Astrocyte (in vitro differentiated cells and primary cell): ENCODE measurements around the gene C3orf20. TPM values are rescaled to one million over a fixed set of nuclear protein-coding genes. Genes with fewer than 3 reads are reported as not detected.
A peak's percentile ranks its signal among the peaks of the same experiment; 100 is the strongest.
"Not testable (repeated sequence)": the region's sequence is repeated elsewhere in the genome, so short reads cannot be mapped to it uniquely, and the experiment has no call there.

Experiments used
- DNase-seq: peaks from one replicate; pipeline ENCODE4 v3.0.0-alpha.2; 2010; ENCODE audit warnings: low read depth
- FAIRE-seq: peaks from 2 replicates; lab custom pipeline; 2011; peaks lifted over from hg19 to GRCh38; lab: Jason Lieb, UNC
- H2AFZ ChIP-seq: 2 replicates; pipeline ENCODE4 v1.6.0; 2012; ENCODE audit warnings: low read depth, low read length, inconsistent platforms
- H3K27ac ChIP-seq: 2 replicates; pipeline ENCODE4 v1.5.1; 2011; ENCODE audit warnings: low read depth, low read length, inconsistent platforms
- H3K27me3 ChIP-seq: 2 replicates; pipeline ENCODE4 v1.6.0; 2011; ENCODE audit warnings: low read length, inconsistent platforms; ENCODE audit not compliant: insufficient read depth
- H3K36me3 ChIP-seq: 2 replicates; pipeline ENCODE4 v1.5.1; 2011; ENCODE audit warnings: low read length, inconsistent platforms; ENCODE audit not compliant: insufficient read depth
- H3K4me1 ChIP-seq: 2 replicates; pipeline ENCODE4 v1.5.1; 2011; ENCODE audit warnings: low read length, inconsistent platforms; ENCODE audit not compliant: insufficient read depth
- H3K4me2 ChIP-seq: 2 replicates; pipeline ENCODE4 v1.6.0; 2012; ENCODE audit warnings: low read length, inconsistent platforms
- H3K4me3 ChIP-seq: 2 replicates; pipeline ENCODE4 v1.5.1; 2011; ENCODE audit warnings: low read depth, mild to moderate bottlenecking, low read length, inconsistent platforms; ENCODE audit not compliant: insufficient read depth
- H3K79me2 ChIP-seq: 2 replicates; pipeline ENCODE4 v1.6.0; 2012; ENCODE audit warnings: mild to moderate bottlenecking, low read length, inconsistent platforms; ENCODE audit not compliant: insufficient read depth
- H3K9ac ChIP-seq: 2 replicates; pipeline ENCODE4 v1.6.0; 2012; ENCODE audit warnings: mild to moderate bottlenecking, low read length, inconsistent platforms
- H3K9me3 ChIP-seq: 2 replicates; pipeline ENCODE4 v1.5.1; 2012; ENCODE audit warnings: low read depth, mild to moderate bottlenecking, low read length, inconsistent platforms; ENCODE audit not compliant: insufficient read depth
- H4K20me1 ChIP-seq: 2 replicates; pipeline ENCODE4 v1.6.0; 2012; ENCODE audit warnings: low read length, inconsistent platforms; ENCODE audit not compliant: insufficient read depth
- H3K27ac Mint-ChIP-seq: one replicate; pipeline ENCODE4 v1.8.0; 2021; ENCODE audit warnings: mild to moderate bottlenecking, mixed read lengths; ENCODE audit not compliant: unreplicated experiment
- H3K27me3 Mint-ChIP-seq: one replicate; pipeline ENCODE4 v1.8.0; 2021; ENCODE audit warnings: low read depth, mixed read lengths; ENCODE audit not compliant: unreplicated experiment
- H3K36me3 Mint-ChIP-seq: one replicate; pipeline ENCODE4 v1.8.0; 2021; ENCODE audit warnings: low read depth, mixed read lengths; ENCODE audit not compliant: unreplicated experiment
- H3K4me1 Mint-ChIP-seq: one replicate; pipeline ENCODE4 v1.8.0; 2021; ENCODE audit warnings: low read depth, mixed read lengths; ENCODE audit not compliant: unreplicated experiment
- H3K4me3 Mint-ChIP-seq: one replicate; pipeline ENCODE4 v1.8.0; 2021; ENCODE audit warnings: mild to moderate bottlenecking, moderate library complexity, mixed read lengths; ENCODE audit not compliant: unreplicated experiment
- H3K9me3 Mint-ChIP-seq: one replicate; pipeline ENCODE4 v1.8.0; 2021; ENCODE audit warnings: mild to moderate bottlenecking, mixed read lengths; ENCODE audit not compliant: unreplicated experiment
- EZH2 ChIP-seq: IDR thresholded peaks from 2 replicates; pipeline ENCODE4 v1.6.1; 2012; ENCODE audit warnings: mild to moderate bottlenecking, low read length, inconsistent platforms; ENCODE audit not compliant: insufficient read depth
- total RNA-seq: library from RNA; stranded (reverse); gene quantifications from 2 replicates; pipeline ENCODE4 v1.2.1, GENCODE V29; 2021
- TF ChIP-seq, protein P1 (sequence below): IDR thresholded peaks from 2 replicates; pipeline ENCODE4 v1.5.1; 2011; ENCODE audit warnings: low read depth, mild to moderate bottlenecking, inconsistent platforms, low read length, moderate library complexity; ENCODE audit not compliant: insufficient read depth

Gene C3orf20
- total RNA-seq, 1 donor from 2014 or later: 0.16 TPM

DNA sequence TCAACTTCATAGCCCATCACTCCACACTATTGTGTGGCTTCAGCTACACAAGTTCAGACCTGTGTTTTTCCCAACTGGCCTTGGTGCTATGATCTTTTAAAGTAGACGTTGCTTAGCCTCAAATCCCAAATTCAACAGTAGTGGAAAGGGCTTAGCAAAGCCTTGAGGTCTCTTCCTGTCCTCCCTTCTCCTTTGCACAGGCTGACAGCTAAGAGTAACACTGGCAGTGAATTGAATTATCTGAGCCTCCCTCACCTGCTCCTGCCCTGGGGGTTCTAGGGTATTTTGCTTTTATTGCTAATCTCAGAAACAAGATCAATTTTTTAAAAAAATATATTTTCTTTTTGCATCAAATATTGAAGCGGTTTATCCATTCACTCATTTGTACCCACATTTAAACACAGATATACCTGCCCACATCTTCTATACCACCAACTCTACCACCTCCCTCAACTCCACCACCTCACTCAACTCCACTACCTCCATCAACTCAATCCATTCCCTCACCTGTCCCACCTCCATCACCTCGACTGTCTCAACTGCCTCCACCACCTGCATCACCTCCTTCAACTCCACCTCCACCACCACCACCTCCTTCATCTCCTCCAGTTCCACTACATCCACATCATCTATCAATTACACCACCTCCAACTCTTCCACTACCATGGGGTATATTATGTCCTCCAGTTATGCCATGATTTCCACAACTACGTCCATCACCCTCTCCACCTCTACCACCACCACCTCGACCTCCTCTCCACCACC lies 133.7 kb downstream of the C3orf20 start:
- H3K4me1 ChIP-seq: no peaks in the 10 kb centered on the region
- H3K9ac ChIP-seq: no peak overlapping the region
- Mint-ChIP-seq H3K9me3 (peaks cover 2% of the 10 kb centered on the region), H3K36me3 (no peaks in the 10 kb centered on the region), H3K27me3 (peaks cover 54% of the 10 kb centered on the region), H3K4me3 (no peak overlapping the region), H3K4me1 (peaks cover 28% of the 10 kb centered on the region), H3K27ac (no peak overlapping the region)
- no peak for DNase-seq
- H2AFZ ChIP-seq: no peak overlapping the region
- no peak overlapping the region for H3K27ac ChIP-seq
- no peaks in the 10 kb centered on the region for H3K9me3 ChIP-seq
- TF ChIP-seq EZH2: no peak
- TF ChIP-seq, protein P1, sequence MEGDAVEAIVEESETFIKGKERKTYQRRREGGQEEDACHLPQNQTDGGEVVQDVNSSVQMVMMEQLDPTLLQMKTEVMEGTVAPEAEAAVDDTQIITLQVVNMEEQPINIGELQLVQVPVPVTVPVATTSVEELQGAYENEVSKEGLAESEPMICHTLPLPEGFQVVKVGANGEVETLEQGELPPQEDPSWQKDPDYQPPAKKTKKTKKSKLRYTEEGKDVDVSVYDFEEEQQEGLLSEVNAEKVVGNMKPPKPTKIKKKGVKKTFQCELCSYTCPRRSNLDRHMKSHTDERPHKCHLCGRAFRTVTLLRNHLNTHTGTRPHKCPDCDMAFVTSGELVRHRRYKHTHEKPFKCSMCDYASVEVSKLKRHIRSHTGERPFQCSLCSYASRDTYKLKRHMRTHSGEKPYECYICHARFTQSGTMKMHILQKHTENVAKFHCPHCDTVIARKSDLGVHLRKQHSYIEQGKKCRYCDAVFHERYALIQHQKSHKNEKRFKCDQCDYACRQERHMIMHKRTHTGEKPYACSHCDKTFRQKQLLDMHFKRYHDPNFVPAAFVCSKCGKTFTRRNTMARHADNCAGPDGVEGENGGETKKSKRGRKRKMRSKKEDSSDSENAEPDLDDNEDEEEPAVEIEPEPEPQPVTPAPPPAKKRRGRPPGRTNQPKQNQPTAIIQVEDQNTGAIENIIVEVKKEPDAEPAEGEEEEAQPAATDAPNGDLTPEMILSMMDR: no peak
- no peaks in the 10 kb centered on the region for H4K20me1 ChIP-seq
- no peak overlapping the region for H3K4me2 ChIP-seq
- H3K36me3 ChIP-seq: no peaks in the 10 kb centered on the region
- H3K27me3 ChIP-seq: peaks cover 41% of the 10 kb centered on the region
- FAIRE-seq: no peak
- H3K4me3 ChIP-seq: no peak overlapping the region
- no peaks in the 10 kb centered on the region for H3K79me2 ChIP-seq

DNA sequence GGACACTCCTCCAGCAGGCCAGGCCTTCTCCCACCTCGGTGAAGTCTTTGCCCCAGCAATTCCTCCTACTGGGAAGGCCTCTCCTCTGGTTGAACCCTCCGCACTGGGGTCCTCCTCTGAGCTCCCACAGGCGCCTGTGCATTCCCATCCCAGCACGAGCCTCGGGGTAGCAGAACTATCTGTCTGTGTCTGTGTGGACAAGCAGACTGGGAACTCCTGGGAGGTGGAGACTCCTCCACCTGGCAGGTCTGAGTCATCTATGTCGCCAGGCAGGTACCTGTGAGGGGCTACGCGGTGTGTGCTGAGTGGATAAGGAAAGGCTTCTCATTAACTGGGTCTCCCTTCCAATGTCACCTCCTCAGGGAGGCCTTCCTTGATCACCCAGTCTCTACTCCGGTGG lies 134.7 kb downstream of the C3orf20 start:
- not testable (repeated sequence) for FAIRE-seq, H3K4me2 ChIP-seq, H3K9ac ChIP-seq, H3K36me3 Mint-ChIP-seq, H3K4me1 ChIP-seq, H3K27ac Mint-ChIP-seq, H4K20me1 ChIP-seq, H3K4me3 ChIP-seq, H3K36me3 ChIP-seq, H3K9me3 Mint-ChIP-seq, H3K27ac ChIP-seq, H3K79me2 ChIP-seq, H2AFZ ChIP-seq, DNase-seq, H3K9me3 ChIP-seq
- Mint-ChIP-seq H3K27me3 (peaks cover 61% of the 10 kb centered on the region), H3K4me3 (peak overlapping the region; percentile 79), H3K4me1 (peaks cover 22% of the 10 kb centered on the region)
- peak; percentile 21 for TF ChIP-seq EZH2
- peaks cover 48% of the 10 kb centered on the region for H3K27me3 ChIP-seq

DNA sequence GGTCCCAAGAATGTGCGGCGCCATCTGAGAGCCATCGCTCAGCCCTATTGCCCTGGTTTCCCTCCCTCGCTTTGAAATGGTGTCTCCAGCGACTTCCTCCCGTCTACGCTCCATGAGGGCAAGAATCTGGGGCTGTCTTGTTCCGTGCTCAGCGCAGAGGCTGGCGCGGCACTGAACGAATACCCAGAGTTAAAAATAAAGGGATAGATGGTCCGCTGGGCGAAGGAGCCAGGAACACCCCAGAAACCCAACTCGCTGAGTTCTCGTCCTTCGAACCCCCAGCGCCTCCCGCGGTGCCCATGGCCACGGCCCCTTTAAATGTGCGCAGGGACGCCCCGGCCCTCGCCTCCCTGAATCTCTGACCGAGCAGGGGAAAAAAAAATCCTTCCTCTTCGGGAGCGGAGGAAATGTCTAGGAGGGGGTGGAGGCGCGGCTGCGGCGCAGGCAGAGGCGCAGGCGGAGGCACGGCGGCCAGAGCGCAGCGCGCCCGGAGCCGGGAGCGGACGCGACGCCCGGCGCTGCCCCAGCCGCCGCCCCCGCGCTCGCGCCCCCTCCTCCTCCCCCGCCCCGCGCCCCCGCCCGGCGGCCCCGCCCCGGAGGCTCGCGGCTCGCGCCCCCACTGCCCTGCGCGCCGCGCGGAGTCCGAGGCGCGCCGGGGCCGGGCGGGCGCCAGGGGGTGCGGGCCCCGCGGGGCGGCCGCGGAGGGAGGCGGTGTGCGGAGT lies 135.3 kb downstream of the C3orf20 start:
- Histone ChIP-seq H3K4me3 (peak overlapping the region; percentile 17), H2AFZ (no peak overlapping the region), H3K4me1 (no peaks in the 10 kb centered on the region), H3K36me3 (no peaks in the 10 kb centered on the region), H3K9ac (no peak overlapping the region), H3K4me2 (peak overlapping the region; percentile 54), H3K27me3 (peaks cover 54% of the 10 kb centered on the region), H4K20me1 (no peaks in the 10 kb centered on the region), H3K27ac (no peak overlapping the region), H3K79me2 (no peaks in the 10 kb centered on the region), H3K9me3 (no peaks in the 10 kb centered on the region)
- H3K36me3 Mint-ChIP-seq: no peaks in the 10 kb centered on the region
- peaks cover 2% of the 10 kb centered on the region for H3K9me3 Mint-ChIP-seq
- peaks cover 15% of the 10 kb centered on the region for H3K4me1 Mint-ChIP-seq
- H3K4me3 Mint-ChIP-seq: peak overlapping the region; percentile 79
- no peak overlapping the region for H3K27ac Mint-ChIP-seq
- no peak for FAIRE-seq
- TF ChIP-seq, protein P1: no peak
- TF ChIP-seq EZH2: peak; percentile 0
- H3K27me3 Mint-ChIP-seq: peaks cover 66% of the 10 kb centered on the region
- DNase-seq: no peak
